Activated naive CD4-positive, alpha-beta T cell treated with anti-CD3 and anti-CD28 coated beads, Interleukin-2, amount 50 U/mL, for 72 hours (primary cell): ENCODE data around the gene AVP. TPM values are rescaled to one million over a fixed set of nuclear protein-coding genes. Genes with fewer than 3 reads are reported as not detected.
A peak's percentile ranks its signal among the peaks of the same experiment; 100 is the strongest.
"Not testable (repeated sequence)": the region's sequence is repeated elsewhere in the genome, so short reads cannot be mapped to it uniquely, and the experiment has no call there.

Experiments used
- ATAC-seq, 2 donors: fragments of 150-1000 bp; cut with Tn5 transposase; 2 replicates each; pipeline ENCODE4 v1.10.0; 2021; ENCODE audit warnings: mild to moderate bottlenecking in 2 of 2, moderate library complexity in 2 of 2
- DNase-seq, 2 donors: peaks; one replicate each; pipeline ENCODE4 v3.0.0; 2021 to 2022; ENCODE audit warnings: low spot score in 2 of 2
- H3K27ac Mint-ChIP-seq, 2 donors: one replicate each; pipeline ENCODE4 v1.8.0; 2022; ENCODE audit warnings: mild to moderate bottlenecking in 2 of 2, mixed read lengths in 2 of 2
- H3K36me3 Mint-ChIP-seq, 2 donors: one replicate each; pipeline ENCODE4 v1.8.0; 2022; ENCODE audit warnings: mixed read lengths in 2 of 2
- H3K9me3 Mint-ChIP-seq, 2 donors: one replicate each; pipeline ENCODE4 v1.8.0; 2022; ENCODE audit warnings: mixed read lengths in 2 of 2
- total RNA-seq, 2 donors: library from RNA; stranded (reverse); gene quantifications; one replicate each; pipeline ENCODE4 v1.2.3, GENCODE V29; 2022

The AVP gene
- total RNA-seq: under 1 TPM in 1 of 2 donors, not detected in 1; 0.45 TPM

- Mint-ChIP-seq H3K9me3 (no peaks in the 10 kb centered on the region), H3K36me3 (no peaks in the 10 kb centered on the region), H3K27ac (no peak within 1 kb of the TSS)
- DNase-seq: no peak
- no peak for ATAC-seq
Measured at GRCh38 chr20:3084283-3084985, at the start of gene AVP. Gene AVP (minus strand): TSS chr20:3084724. CDS start chr20:3084674, 50 bp downstream.

- Mint-ChIP-seq H3K36me3 (no peaks in the 10 kb centered on the region), H3K9me3 (no peaks in the 10 kb centered on the region), H3K27ac (no peak overlapping the region)
- no peak for ATAC-seq
- DNase-seq: no peak
Measured at GRCh38 chr20:3134151-3134550, 49.6 kb upstream of the AVP start.

- H3K9me3 Mint-ChIP-seq: no peaks in the 10 kb centered on the region
- no peak for DNase-seq
- H3K27ac Mint-ChIP-seq: no peak overlapping the region
- H3K36me3 Mint-ChIP-seq: no peaks in the 10 kb centered on the region
- no peak for ATAC-seq
Measured at GRCh38 chr20:3133155-3133554, 48.6 kb upstream of the AVP start.

- ATAC-seq: no peak
- H3K36me3 Mint-ChIP-seq: peaks cover 0 to under 1% of the 10 kb centered on the region in 2 donors
- H3K27ac Mint-ChIP-seq: no peak overlapping the region
- DNase-seq: no peak
- no peaks in the 10 kb centered on the region for H3K9me3 Mint-ChIP-seq
Measured at GRCh38 chr20:3130051-3130600, 45.6 kb upstream of the AVP start.

- Mint-ChIP-seq H3K9me3 (no peaks in the 10 kb centered on the region), H3K36me3 (peaks cover 9 to 10% of the 10 kb centered on the region in 2 donors), H3K27ac (no peak overlapping the region)
- DNase-seq (no peak), ATAC-seq (no peak)
Measured at GRCh38 chr20:3129094-3129493, 44.6 kb upstream of the AVP start.

- no peak overlapping the region for H3K27ac Mint-ChIP-seq
- ATAC-seq (no peak), DNase-seq (no peak)
- H3K36me3 Mint-ChIP-seq: peaks cover 9 to 15% of the 10 kb centered on the region in 2 donors
- peaks cover 0 to 3% of the 10 kb centered on the region in 2 donors for H3K9me3 Mint-ChIP-seq
Measured at GRCh38 chr20:3128275-3128984, 43.9 kb upstream of the AVP start.

GRCh38 chr20:3126527-3126859 lies 42.0 kb upstream of the AVP start:
- H3K27ac Mint-ChIP-seq: no peak overlapping the region

GRCh38 chr20:3125776-3126526 lies 41.4 kb upstream of the AVP start:
- DNase-seq, H3K9me3 Mint-ChIP-seq, ATAC-seq, H3K27ac Mint-ChIP-seq: not testable (repeated sequence)
- peaks cover 28 to 40% of the 10 kb centered on the region in 2 donors for H3K36me3 Mint-ChIP-seq

More at GRCh38 chr20:3126527-3126859, 42.0 kb upstream of the AVP start:
- peaks cover 23 to 35% of the 10 kb centered on the region in 2 donors for H3K36me3 Mint-ChIP-seq
- ATAC-seq (no peak), DNase-seq (no peak)
- H3K9me3 Mint-ChIP-seq: peaks cover 5 to 6% of the 10 kb centered on the region in 2 donors

- peak overlapping the region in 1 of 2 donors; percentile 49 for H3K27ac Mint-ChIP-seq
- peaks cover 31 to 46% of the 10 kb centered on the region in 2 donors for H3K36me3 Mint-ChIP-seq
- DNase-seq, ATAC-seq, H3K9me3 Mint-ChIP-seq: not testable (repeated sequence)
Measured at GRCh38 chr20:3124773-3125560, 40.4 kb upstream of the AVP start.

- DNase-seq, ATAC-seq, H3K9me3 Mint-ChIP-seq: not testable (repeated sequence)
- Mint-ChIP-seq H3K36me3 (peaks cover 31 to 46% of the 10 kb centered on the region in 2 donors), H3K27ac (peak overlapping the region in 1 of 2 donors; percentile 49)
Measured at GRCh38 chr20:3124163-3124562, 39.6 kb upstream of the AVP start.

- H3K27ac Mint-ChIP-seq: peak overlapping the region; percentile 88 to 89
- H3K36me3 Mint-ChIP-seq: peaks cover 31 to 46% of the 10 kb centered on the region in 2 donors
- H3K9me3 Mint-ChIP-seq: peaks cover 5 to 6% of the 10 kb centered on the region in 2 donors
- DNase-seq (no peak), ATAC-seq (no peak)
Measured at GRCh38 chr20:3123542-3123941, 39.0 kb upstream of the AVP start.

GRCh38 chr20:3121955-3122610 lies 37.6 kb upstream of the AVP start:
- Mint-ChIP-seq H3K27ac (peak overlapping the region; percentile 88 to 89), H3K36me3 (peaks cover 31 to 46% of the 10 kb centered on the region in 2 donors), H3K9me3 (peaks cover 5 to 6% of the 10 kb centered on the region in 2 donors)
- ATAC-seq (peak in 1 of 2 donors; percentile 38), DNase-seq (no peak)

GRCh38 chr20:3121271-3121911 lies 36.9 kb upstream of the AVP start:
- Mint-ChIP-seq H3K9me3 (peaks cover 5 to 6% of the 10 kb centered on the region in 2 donors), H3K27ac (peak overlapping the region; percentile 89 to 96), H3K36me3 (peaks cover 31 to 46% of the 10 kb centered on the region in 2 donors)
- no peak for ATAC-seq
- no peak for DNase-seq

- H3K27ac Mint-ChIP-seq: no peak overlapping the region
- H3K36me3 Mint-ChIP-seq: peaks cover 23 to 35% of the 10 kb centered on the region in 2 donors
- ATAC-seq (no peak), DNase-seq (no peak)
- peaks cover 5 to 6% of the 10 kb centered on the region in 2 donors for H3K9me3 Mint-ChIP-seq
Measured at GRCh38 chr20:3119044-3119443, 34.5 kb upstream of the AVP start.

- H3K36me3 Mint-ChIP-seq: peaks cover 23 to 25% of the 10 kb centered on the region in 2 donors
- H3K27ac Mint-ChIP-seq, H3K9me3 Mint-ChIP-seq, DNase-seq: not testable (repeated sequence)
- peak; percentile 49 to 61 for ATAC-seq
Measured at GRCh38 chr20:3117839-3118379, 33.4 kb upstream of the AVP start.
